GM15510 (cell line): ENCODE data around the gene NUP88.

Source experiments
- POLR2A ChIP-seq: IDR thresholded peaks from 3 replicates; pipeline ENCODE4 v1.6.1; 2011; ENCODE audit warnings: borderline replicate concordance; ENCODE audit not compliant: insufficient read length; ENCODE audit errors: extremely low read depth

The NUP88 gene

DNA sequence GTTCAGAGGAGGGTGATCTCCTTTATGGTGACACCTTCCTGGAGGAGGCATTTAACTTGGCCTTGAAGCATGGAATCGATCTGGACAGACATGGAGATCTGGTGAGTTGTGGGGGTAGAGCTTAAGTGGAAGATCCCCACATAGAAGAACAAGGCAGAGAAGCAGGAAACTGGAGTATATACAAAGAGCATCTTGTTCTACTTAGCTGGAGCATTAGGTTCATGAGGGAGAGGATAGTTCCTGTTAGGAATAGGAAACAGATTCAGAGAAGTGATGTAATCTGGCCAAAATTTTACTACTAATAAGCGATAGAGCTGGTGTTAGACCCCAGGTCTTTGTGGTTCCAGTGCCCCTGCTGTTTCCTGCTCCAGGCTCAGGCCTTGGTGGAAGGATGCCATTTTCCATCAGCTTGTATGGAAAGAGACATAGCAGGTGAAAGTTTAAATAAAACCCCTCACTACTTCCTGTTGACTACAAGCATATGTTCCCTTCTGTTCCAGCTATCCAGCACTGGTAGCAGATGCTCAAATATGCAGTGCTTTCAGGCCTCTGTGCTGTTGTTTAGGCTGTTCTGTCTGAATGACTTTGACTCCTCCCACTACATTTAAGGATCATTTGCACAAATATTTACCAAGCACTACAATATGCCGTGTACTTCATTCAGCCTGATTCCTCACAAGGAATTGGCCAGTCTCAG, 9.9 kb upstream of the NUP88 start:
- TF ChIP-seq POLR2A, result no peak

DNA sequence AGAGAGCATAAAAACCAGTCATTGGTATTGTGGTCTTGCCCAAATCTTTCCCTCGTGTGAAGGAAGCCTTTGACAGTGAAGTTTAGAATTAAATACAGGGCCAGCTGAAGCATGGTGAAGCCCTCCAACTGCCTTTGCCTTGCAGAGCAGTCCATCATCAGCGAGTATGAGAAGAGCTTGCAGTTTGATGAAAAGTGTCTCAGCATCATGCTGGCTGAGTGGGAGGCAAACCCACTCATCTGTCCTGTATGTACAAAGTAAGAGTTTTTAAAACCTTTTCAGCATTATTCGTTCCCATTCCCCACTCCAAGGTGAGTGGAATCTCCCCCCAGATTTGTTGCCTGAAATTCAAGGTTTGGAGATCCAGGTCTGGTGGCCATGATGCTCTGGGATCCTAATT, 6.4 kb upstream of the NUP88 start:
- no peak for TF ChIP-seq POLR2A

DNA sequence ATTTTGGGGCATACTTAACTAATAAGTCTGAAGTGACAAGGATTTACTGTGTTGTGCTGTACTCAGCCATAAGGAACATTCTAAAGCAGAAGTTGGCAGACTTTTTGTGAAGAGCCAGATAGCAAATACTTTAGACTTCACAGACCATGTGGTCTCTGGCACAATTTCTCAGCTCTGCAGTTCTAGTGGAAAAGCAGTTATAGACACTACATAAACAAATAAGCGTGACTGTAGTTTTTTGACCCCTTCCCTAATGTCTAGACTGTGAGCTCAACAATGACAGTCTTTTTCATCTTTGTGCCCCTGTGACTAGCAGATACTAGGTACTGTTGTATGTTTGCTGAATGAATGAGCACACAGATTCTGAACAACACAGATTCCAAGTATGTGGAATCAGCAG, 5.4 kb upstream of the NUP88 start:
- no peak for TF ChIP-seq POLR2A

DNA sequence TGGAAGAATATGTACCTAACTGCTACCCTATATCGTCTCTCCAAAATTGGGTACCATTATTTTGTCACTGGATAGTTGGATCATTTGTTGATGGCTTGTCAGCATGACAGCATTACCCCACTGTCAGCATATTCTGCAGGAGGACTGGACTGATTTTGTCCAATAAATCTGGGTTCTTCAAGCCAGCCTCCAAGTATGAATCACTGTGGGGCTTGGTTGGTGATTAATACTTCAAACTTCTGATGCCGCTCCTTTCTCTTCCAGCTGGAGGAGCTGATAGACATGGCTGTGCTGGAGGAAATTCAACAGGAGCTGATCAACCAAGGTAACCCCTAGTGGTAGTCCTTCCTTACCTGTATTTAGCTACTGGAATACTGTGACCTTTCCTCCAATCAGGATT, 3.0 kb upstream of the NUP88 start:
- TF ChIP-seq POLR2A, result no peak

DNA sequence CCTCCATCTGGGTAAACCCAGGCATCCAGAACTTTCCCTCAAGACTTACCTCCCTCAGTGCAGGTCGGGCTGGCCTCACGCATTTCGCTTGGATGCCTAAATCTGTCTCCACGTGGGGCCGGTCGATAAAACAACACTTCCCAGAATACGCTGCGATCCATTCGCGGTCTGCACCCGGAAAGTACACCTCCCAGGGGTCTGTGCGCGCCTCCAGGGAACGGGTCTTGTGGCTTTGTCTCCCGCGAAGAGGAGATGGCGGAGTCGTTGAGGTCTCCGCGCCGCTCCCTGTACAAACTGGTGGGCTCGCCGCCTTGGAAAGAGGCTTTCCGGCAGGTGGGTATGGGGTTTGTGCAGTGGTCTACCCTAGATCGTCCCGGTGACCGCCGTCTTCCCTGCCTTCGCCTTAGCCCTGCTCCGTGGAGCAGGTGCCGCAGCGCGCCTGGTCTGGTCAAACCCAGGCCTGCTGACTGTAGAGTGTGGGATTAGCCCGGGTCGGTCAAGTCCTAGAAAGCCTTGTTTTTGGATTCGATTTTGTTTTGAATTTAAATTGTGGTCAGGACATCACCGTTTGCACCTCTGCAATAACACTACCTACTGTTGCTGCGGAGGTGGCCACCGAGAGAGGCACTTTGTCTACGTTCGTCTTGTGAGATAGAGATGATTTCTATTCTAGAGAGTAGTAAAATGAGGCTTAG, 644 bp upstream of the NUP88 start, which contains the start of gene RPAIN:
Gene RPAIN, plus strand, starts transcription at position 224 of the 695 bp plus-strand sequence. Its CDS starts 29 bp downstream, at position 253.
- peak; percentile 83 for TF ChIP-seq POLR2A

DNA sequence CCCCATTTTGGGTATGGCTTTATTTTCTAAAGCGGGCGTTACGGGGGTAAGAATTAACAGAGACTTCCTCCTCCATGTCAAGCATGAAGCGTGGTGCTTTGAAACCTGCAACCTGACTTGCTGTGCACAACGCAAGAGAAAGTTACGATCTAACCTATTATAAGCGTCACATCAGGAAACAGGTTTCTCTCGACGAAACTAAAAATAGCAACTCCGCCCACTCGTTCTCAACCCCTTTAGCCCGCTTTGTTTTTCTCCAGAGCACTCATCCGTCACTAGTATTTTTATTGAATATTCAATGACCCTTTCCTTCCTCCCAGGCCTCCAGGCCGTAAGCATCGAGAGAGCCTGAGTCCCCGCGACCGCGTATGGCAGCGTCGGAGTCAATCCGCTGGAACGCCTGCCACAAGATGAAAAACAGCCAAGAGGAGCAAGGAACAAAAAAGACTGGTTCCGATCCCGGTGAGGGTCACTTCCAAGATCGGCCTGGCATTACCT, 555 bp downstream of the NUP88 start:
- TF ChIP-seq POLR2A, result no peak

DNA sequence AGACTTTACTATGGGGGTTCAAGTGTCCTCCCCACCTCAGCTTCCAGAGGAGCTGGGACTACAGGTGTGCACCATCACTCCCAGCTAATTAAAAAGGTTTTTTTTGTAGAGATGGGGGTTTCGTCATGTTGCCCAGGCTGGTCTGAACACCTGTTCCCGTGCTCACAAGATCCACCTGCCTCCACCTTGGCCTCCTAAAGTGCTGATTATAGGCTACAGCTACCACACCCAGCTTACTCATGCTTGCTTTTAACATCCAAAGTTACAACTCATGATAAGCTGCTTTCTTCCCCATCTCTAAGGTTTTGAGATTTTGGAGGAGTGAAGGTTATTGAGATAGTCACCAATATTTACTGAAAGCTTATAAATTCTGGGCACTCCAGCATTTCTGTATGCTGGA, 2.6 kb downstream of the NUP88 start:
- TF ChIP-seq POLR2A, result no peak

DNA sequence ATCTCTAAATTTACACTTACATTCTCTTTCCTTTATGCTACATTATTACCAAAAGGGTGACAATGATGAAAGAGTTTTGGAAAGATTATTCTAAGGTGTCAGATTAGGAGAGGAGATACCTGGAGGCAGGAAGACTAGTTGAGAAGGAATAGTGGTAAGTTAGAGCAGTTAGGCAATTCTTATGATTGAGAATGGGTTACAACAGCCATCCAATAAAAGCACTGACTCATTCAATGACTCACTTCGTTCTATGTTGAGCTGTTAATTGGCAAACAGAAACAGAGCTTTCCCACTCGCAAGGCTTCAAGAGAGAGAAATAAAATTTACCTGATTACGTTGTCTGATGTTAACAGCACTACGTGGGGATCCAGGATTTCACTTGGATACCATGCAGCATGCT, 5.8 kb downstream of the NUP88 start:
- no peak for TF ChIP-seq POLR2A

DNA sequence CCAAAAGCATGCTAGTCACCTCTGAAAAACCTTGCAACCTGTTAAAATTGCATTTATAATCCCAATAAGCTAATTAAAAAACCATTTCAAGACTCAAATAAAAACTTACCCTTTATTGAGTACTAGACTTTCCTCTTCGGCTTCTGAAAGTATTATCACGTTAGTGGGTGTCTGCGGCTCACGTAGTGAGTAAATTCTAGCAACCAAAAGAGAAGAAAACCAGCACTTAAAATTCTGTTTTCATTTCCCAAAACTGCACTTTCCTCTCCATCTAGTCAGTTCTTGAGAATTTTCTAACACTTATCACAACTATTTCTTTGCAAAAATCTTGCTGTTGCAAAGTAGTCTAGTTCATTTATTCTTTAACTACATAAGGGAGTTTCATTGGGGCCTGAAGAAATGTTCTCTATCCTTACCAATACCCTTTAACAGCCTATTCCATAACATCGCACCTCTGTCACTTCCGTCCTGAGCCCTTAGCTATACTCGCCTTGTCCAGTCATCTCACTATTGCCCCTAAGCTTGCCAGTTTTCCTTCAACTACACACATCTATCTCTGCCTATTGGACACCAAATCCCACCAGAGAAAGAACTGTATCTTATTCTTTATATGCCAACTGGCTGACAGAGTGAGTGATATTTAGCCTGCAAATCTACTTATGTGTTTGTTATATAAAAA, 8.7 kb downstream of the NUP88 start:
- TF ChIP-seq POLR2A, result no peak

DNA sequence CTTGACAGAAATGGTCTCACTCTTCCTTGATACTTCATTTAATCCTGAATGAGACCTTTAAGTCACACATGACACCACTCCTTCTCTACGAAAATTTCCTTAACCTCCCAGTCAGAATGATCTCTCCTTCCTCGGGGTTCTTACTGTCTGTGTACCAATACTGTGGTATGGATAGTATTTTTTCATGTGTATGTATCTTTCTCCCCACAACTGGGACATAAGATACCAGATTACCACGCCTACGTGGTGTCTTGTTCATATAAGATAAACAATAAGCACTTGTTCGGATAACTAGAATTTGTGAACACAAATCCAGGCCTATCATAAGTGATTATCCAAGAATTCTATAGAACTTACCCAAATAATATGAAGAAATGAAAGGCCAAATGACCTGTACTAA, 11.3 kb downstream of the NUP88 start:
- TF ChIP-seq POLR2A, result no peak

DNA sequence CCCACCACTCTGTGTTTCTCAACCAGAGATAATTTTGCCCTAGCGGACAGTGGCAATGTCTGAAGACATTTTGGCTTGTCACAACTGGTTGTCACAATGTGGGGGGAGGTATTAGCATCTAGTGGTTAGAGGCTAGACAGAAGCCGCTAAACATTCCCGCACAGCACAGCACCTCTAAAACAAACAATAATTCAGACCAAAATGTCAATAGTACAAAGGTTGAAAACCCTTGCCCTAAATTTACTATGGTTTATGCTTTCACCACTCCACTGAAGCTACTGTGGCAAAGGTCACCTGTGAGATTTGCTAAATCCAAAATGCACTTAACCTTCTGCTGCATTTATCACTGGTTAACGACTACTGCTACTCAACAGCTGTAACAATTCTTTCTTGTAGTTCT, 14.1 kb downstream of the NUP88 start:
- TF ChIP-seq POLR2A, result no peak

DNA sequence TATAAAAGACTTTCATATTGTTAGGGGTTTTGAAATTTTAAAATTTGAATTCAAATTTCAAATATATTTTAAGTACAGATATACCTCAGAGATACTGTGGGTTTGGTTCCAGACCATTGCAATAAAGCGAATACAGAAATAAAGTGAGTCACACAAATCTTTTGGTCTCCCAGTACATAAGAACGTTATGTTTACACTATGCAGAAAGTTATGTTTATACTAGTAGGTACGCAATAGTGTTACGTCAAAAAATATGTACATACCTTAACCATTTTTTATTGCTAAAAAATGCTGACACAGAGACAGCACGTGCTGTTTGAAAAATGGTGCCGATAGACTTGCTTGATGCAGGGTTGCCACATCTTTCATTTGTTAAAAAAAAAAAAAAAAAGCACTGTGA, 19.7 kb downstream of the NUP88 start:
- no peak for TF ChIP-seq POLR2A

DNA sequence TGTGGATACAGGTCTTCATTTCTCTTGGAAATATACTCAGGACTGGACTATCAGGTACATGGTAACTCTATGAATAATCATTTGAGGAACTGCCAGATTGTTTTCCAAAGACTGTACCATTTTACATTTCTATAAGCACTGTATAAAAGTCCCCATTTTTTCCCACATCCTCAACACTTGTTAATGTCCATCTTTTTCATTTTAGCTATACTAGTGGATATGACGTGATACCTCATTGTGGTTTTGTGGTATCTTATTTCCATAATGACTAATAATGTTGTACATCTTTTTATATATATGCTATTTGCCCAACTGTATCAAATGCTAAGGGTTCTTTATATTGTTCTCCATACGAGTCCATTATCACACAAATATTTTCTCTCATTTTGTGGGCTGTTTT, 22.9 kb downstream of the NUP88 start:
- TF ChIP-seq POLR2A, result no peak

DNA sequence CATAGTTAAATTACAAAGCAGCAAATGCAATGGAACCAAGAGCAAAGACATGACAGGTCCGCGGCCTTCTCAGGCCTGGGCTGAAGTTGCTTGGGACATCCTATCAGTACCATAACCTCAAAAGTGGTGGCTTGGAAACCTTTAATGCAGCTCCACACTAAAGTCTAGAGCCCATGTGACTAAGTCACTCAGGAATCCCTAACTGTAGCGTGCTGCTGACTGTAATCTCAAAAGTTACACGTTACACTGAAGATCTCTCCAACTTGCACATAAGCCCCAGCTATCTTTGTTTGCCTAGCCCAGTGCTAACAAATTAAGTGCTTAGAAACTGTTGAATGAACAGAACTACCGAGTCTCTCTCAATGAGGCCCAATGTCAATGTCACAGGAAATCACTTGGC, 27.8 kb downstream of the NUP88 start:
- TF ChIP-seq POLR2A, result no peak

DNA sequence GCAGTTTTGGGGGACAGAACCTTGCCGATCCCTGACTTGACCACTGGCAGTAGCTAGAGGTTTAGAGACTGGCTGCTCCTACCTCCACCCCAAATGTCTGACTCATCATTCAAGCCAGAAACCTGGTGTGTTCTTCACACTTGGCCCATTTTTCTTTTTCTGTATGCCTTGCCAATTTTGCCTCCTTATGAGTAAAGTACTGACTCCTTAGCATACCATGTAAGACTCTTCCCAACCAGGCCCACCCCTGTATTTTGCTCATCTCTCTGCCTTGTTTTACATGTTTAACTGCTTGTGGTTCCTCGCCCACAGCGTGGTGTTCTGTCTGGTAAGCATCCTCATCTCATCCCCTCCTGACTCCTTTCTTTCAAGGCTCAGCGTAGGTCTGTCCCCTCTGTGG, 37.9 kb downstream of the NUP88 start:
- TF ChIP-seq POLR2A, result no peak

DNA sequence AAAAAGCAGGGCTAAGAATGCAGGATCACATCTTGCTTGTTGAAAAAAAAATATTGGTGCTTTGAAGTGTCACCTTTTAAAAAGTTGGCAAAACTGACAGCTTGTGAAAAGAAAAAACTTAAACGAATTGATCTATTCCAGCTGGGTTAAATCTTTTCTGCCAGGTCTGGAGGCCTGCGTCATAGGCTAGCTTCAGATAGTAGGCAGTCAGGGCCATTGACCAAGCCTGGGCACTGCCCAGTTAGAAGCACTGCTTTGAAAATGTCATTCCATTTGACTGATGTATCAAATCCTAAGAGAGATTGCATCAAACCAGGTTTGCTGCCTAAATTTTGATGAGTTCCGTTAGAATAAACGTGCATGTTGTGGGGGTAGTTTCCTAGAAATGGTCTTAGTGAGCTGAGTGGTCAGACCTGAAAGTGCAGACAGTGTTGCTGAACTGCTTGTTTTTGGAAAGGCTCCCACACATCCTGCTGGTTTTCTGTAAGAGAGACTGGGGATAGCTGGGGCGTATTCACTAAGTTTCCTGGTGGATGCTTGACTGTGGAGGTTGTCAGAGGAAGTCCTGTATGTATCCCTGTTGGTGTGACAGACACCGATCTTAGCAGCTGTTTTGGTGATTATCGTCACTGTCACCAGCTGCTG, 38.8 kb downstream of the NUP88 start:
- TF ChIP-seq POLR2A, result no peak
